Measurements from ENCODE around the gene LCN15.
"Not testable (repeated sequence)": the region's sequence is repeated elsewhere in the genome, so short reads cannot be mapped to it uniquely, and the experiment has no call there.

The LCN15 gene

GRCh38 chr9:136794281-136794999 is 30.1 kb upstream of the LCN15 start:
- no peak for DNase-seq (ENCODE audit: low read depth in 2 of 2)

DNA sequence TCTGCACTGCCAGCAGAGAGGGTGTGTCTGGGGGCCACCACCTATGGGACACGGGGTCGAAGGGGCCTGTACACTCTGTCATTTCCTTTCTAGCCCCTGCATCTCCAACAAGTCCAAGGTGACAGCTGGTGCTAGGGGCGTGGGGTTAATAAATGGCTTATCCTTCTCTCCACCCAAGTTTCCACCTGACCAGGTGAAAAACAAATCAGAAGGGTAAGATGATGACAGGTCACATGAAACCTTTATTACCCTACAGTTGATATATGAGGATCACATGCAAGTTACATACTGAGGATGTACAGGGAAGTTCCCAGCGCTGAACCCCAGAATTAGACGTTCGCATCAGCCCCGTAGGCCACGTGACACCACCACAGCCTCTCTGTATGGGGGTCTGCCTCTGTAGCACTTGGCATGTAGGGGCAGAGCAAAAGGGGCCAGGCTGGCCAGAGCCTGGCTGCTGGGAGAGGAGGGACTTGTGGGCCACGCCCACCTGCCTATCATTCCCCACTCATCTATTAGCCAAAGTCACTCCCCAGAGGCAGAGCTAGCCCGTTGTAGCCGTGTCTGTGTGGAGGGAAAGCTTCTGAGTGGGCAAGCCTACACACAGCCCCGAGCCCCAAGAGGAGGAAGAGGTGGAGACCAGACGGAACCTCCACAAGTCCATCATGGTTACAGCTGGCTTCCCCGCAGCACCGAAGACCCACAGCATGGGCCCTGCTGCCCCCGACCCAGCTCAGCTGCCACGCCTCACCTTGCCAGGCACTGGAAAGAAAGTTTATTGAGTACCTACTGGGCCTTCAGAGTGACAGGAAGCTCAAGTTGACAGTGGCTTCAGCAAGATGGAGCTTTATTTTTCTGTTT is 29.0 kb upstream of the LCN15 start:
- no peak for DNase-seq (ENCODE audit: low read depth in 2 of 2)

GRCh38 chr9:136792321-136793085 is 28.2 kb upstream of the LCN15 start:
- no peak for DNase-seq (ENCODE audit: low read depth in 2 of 2)

GRCh38 chr9:136791516-136792276 is 27.4 kb upstream of the LCN15 start:
- no peak for DNase-seq (ENCODE audit: low read depth in 2 of 2)

GRCh38 chr9:136790640-136791515 is 26.6 kb upstream of the LCN15 start, which contains the start of gene TMEM141:
Gene TMEM141 (plus strand): TSS chr9:136791344. CDS start chr9:136791371, 27 bp downstream.
- DNase-seq (ENCODE audit: low read depth in 2 of 2) = peak; percentile 98

GRCh38 chr9:136789523-136789937 is 25.2 kb upstream of the LCN15 start:
- no peak for DNase-seq (ENCODE audit: low read depth in 2 of 2)

DNA sequence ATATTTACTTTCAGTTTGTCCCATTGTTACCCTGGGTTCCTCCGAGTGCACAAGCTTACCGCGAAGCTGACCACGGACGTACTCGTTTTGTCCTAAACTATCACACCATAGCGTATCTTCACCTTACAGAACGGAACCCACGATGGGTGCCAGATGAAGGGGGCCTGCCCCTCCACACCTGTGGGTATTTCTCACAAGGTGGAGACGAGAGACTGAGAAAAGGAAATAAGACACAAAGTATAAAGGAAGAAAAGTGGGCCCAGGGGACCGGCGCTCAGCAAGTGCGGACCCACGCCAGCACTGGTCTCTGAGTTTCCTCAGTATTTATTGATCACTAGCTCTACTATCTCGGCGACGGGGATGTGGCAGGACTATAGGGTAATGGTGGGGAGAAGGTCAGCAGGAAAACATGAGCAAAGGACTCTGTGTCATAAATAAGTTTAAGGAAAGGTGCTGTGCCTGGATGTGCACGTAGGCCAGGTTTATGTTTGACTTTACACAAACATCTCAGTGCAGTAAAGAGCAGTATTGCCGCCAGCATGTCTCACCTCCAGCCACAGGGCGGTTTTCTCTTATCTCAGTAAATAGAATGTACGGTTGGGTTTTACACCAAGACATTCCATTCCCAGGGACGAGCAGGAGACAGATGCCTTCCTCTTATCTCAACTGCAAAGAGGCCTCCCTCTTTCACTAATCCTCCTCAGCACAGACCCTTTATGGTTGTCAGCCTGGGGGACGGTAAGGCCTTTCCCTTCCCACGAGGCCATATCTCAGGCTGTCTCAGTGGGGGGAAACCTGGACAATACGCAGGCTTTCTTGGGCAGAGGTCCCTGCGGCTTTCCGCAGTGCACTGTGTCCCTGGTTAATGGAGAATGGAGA is 24.6 kb upstream of the LCN15 start:
- not testable (repeated sequence) for DNase-seq (ENCODE audit: low read depth in 2 of 2)

- peak in 1 of 2 experiments; percentile 25 for DNase-seq (ENCODE audit: low read depth in 2 of 2)
Measured at GRCh38 chr9:136787690-136788400, 23.5 kb upstream of the LCN15 start.

- DNase-seq (ENCODE audit: low read depth in 2 of 2) = not testable (repeated sequence)
Measured at GRCh38 chr9:136786983-136787382, 22.7 kb upstream of the LCN15 start.

DNA sequence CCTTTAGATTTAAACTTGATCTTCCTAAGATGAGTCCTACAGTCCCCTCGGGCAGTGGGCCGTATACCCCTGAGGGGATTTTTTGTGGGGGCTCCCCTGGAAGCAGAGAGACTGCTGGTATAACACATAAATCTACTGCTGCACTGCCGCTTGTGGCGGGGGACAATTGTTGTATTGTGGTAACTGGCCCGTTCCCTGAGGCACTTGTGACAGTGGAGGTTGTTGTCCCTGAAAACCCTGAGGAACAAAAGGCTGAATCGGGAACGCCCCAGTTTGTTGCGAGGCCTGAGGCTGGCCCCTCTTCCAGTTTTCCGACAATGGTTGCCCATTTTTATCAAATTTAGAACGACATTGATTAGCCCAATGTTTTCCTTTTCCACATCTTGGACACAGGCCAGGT is 22.1 kb upstream of the LCN15 start:
- DNase-seq (ENCODE audit: low read depth in 2 of 2) = no peak

GRCh38 chr9:136785565-136786355 is 21.4 kb upstream of the LCN15 start:
- DNase-seq (ENCODE audit: low read depth in 2 of 2) = not testable (repeated sequence)

DNA sequence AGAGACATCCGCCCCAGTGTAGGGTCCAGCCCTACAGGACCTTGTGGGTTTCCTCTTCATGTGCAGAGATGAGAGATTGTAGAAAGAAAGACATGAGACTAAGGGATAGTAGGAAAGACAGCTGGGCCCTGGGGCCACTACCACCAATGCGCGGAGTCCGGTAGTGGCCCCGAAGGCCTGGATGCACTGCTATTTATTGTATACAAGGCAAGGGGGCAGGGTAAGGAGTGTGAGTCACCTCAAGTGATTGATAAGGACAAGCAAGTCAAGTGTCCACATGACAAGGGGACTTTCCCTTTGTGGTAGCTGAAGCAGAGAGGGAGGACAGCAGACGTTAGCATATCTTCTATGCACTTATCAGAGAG is 20.7 kb upstream of the LCN15 start:
- DNase-seq (ENCODE audit: low read depth in 2 of 2) = no peak

GRCh38 chr9:136784249-136784996 is 20.1 kb upstream of the LCN15 start:
- no peak for DNase-seq (ENCODE audit: low read depth in 2 of 2)

DNA sequence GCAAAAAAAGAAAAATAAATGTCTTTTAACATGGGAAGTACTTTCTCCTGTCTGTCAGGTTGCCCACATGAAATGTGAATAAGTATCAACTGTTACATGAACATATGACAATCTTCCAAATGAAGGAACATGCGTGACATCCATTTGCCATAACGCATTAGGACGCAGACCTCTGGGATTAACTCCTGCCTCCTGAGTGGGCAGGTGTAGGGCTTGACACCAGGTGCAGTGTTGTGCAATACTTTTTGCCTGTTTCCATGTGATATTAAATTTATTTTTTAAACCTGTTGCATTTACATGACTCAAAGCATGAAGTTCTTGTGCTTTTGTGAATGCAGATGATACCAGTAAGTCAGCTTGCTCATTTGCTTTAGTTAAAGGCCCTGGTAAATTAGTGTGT is 18.1 kb upstream of the LCN15 start:
- DNase-seq (ENCODE audit: low read depth in 2 of 2) = no peak

DNA sequence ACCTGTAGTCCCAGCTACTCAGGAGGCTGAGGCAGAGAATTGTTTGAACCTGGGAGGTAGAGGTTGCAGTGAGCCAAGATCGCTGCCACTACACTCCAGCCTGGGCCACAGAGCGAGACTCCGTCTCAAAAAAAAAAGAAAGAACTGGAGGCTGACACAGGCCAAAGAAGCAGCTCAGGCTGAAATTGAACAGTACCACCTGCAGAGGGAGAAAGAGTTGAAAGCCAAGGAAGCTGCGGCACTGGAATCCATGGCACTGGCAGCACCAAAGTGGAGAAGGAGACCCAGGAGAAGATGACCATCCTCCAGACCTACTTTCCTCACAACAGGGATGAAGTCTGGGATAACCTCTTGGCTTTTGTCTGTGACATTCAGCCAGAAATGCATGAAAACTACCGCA is 15.5 kb upstream of the LCN15 start:
- DNase-seq (ENCODE audit: low read depth in 2 of 2) = no peak

- no peak for DNase-seq (ENCODE audit: low read depth in 2 of 2)
Measured at GRCh38 chr9:136777359-136777758, 13.0 kb upstream of the LCN15 start.

- DNase-seq (ENCODE audit: low read depth in 2 of 2) = no peak
Measured at GRCh38 chr9:136776947-136777346, 12.6 kb upstream of the LCN15 start.

Measured in fibroblast of skin of left quadriceps (primary cell).